BLaER1 treated with 17β-estradiol and CSF1 and Interleukin-3, amounts not matched to agents 10 nM and 100 nM (cell line): Measurements from ENCODE around the gene KMT5B.

Experiments
- H3K27ac ChIP-seq, 11 experiments: shearing (Covaris generic); formaldehyde crosslinking; 2 replicates each; pipeline ENCODE4 v1.8.1; 2022
- H3K27me3 ChIP-seq, 11 experiments: shearing (Covaris generic); formaldehyde crosslinking; 2 replicates each; pipeline ENCODE4 v1.8.1; 2022
- H3K36me3 ChIP-seq, 11 experiments: shearing (Covaris generic); formaldehyde crosslinking; 2 replicates each; pipeline ENCODE4 v1.8.1; 2022
- H3K4me1 ChIP-seq, 10 experiments: shearing (Covaris generic); formaldehyde crosslinking; 2 replicates each; pipeline ENCODE4 v1.8.1; 2022
- H3K4me2 ChIP-seq, 11 experiments: shearing (Covaris generic); formaldehyde crosslinking; 2 replicates each; pipeline ENCODE4 v1.8.1; 2022
- H3K4me3 ChIP-seq, 10 experiments: shearing (Covaris generic); formaldehyde crosslinking; 2 replicates each; pipeline ENCODE4 v1.8.1; 2022
- H3K9ac ChIP-seq, 11 experiments: shearing (Covaris generic); formaldehyde crosslinking; 2 replicates each; pipeline ENCODE4 v1.8.1; 2022
- H3K9me3 ChIP-seq, 11 experiments: shearing (Covaris generic); formaldehyde crosslinking; replicated peaks in 1 of 11; 2 replicates each; pipeline ENCODE4 v1.8.1; 2022
- H4K20me1 ChIP-seq, 11 experiments: shearing (Covaris generic); formaldehyde crosslinking; 2 replicates each; pipeline ENCODE4 v1.8.1; 2022
- Cebpa-rat ChIP-seq, 11 experiments: shearing (Covaris generic); IDR thresholded peaks; 2 replicates each; pipeline ENCODE4 v1.8.1; 2022

Gene KMT5B

GRCh38 chr11:68106165-68106940 is 106.7 kb downstream of the KMT5B start:
- peaks cover 0 to 34% (median 11%) of the 10 kb centered on the region in 10 experiments; a peak in 14 of 20 replicates for H3K4me1 ChIP-seq
- peaks cover 11 to 46% (median 22%) of the 10 kb centered on the region in 11 experiments; a peak in 20 of 22 replicates for H3K36me3 ChIP-seq
- H4K20me1 ChIP-seq, result peaks cover 29 to 99% (median 58%) of the 10 kb centered on the region in 11 experiments; a peak in 19 of 22 replicates
- TF ChIP-seq Cebpa-rat (IDR thresholded peaks at IDR 0.05), result no peak
- no peak overlapping the region for H3K9ac ChIP-seq
- H3K27ac ChIP-seq, result no peak overlapping the region
- H3K27me3 ChIP-seq, result no peaks in the 10 kb centered on the region
- peaks cover 0 to 14% (median 9%) of the 10 kb centered on the region in 11 experiments; a peak in 9 of 22 replicates for H3K9me3 ChIP-seq
- H3K4me2 ChIP-seq, result no peak overlapping the region
- no peak overlapping the region for H3K4me3 ChIP-seq
